ENCODE data around the gene OPN5.

The OPN5 gene

DNA sequence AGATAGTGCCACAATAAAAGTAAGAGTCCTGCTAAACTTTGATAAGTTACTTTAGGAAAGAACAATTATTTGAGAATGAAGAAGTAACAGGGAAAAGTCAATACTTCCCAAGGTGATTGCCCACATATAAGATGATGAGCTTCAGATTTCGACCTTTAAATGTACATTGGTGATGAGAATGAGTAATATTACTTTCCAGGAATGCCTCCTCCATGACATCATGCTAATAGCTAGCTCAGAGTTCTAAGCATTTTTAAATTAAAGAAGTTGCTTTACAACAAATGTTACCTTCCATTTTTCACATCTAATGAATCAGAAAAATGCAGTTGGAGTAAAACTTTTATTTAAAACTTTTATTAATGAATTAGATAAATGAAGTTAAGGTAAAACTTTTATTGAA, 22.5 kb upstream of the OPN5 start:
- H3K9me3 ChIP-seq, result no peaks in the 10 kb centered on the region
- TF ChIP-seq, protein P1, sequence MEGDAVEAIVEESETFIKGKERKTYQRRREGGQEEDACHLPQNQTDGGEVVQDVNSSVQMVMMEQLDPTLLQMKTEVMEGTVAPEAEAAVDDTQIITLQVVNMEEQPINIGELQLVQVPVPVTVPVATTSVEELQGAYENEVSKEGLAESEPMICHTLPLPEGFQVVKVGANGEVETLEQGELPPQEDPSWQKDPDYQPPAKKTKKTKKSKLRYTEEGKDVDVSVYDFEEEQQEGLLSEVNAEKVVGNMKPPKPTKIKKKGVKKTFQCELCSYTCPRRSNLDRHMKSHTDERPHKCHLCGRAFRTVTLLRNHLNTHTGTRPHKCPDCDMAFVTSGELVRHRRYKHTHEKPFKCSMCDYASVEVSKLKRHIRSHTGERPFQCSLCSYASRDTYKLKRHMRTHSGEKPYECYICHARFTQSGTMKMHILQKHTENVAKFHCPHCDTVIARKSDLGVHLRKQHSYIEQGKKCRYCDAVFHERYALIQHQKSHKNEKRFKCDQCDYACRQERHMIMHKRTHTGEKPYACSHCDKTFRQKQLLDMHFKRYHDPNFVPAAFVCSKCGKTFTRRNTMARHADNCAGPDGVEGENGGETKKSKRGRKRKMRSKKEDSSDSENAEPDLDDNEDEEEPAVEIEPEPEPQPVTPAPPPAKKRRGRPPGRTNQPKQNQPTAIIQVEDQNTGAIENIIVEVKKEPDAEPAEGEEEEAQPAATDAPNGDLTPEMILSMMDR (IDR thresholded peaks at IDR 0.05), result no peak

DNA sequence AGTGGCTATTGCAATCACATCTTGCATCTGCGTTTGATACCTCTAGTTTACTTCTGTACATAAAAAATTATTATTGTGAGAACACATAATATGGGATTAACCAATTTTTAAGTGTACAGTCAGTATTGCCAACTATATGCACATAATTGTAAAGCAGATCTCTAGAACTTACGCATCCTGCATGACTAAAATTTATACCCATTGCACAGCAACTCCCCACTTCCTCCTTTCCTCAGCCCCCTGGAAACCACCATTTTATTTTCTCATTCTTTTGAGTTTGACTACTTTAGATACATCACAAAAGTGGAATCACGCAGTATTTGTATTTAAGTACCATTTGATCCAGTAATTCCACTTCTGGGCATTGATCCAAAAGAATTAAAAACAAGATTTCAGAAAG, 19.3 kb upstream of the OPN5 start:
- no peak overlapping the region for H3K27ac ChIP-seq

More for the DNA sequence above, 22.5 kb upstream of the OPN5 start:
- Histone ChIP-seq H3K4me3 (ENCODE audit: low read depth in 1 of 2, low read length in 1 of 2) (no peak overlapping the region), H3K27me3 (no peaks in the 10 kb centered on the region), H3K36me3 (no peaks in the 10 kb centered on the region), H3K4me1 (ENCODE audit: control insufficient read depth in 1 of 2, insufficient read depth in 1 of 2, low read depth in 1 of 2, low read length in 1 of 2) (no peaks in the 10 kb centered on the region), H3K27ac (no peak overlapping the region)

DNA sequence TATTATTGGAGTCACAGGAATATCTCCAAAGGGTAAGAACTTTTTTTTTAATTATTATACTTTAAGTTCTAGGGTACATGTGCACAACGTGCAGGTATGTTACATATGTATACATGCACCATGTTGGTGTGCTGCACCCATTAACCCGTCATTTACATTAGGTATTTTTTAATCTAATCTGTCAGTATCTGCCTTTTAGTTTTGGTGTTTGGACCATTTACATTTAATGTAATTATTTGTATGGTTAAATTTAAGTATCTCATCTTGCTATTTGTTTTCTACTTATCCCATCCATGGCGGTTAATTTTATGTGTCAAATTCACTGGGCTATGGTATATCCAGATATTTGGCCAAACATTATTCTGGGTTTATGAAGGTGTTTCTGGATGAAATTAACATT, 15.4 kb upstream of the OPN5 start:
- H3K27ac ChIP-seq, result no peak overlapping the region
- no peaks in the 10 kb centered on the region for H3K27me3 ChIP-seq
- no peak overlapping the region for H3K4me3 ChIP-seq (ENCODE audit: low read depth in 1 of 2, low read length in 1 of 2)
- H3K36me3 ChIP-seq, result no peaks in the 10 kb centered on the region
- TF ChIP-seq, protein P1 (IDR thresholded peaks at IDR 0.05), result no peak
- no peaks in the 10 kb centered on the region for H3K4me1 ChIP-seq (ENCODE audit: control insufficient read depth in 1 of 2, insufficient read depth in 1 of 2, low read depth in 1 of 2, low read length in 1 of 2)
- H3K9me3 ChIP-seq, result no peaks in the 10 kb centered on the region

More for the DNA sequence above, 19.3 kb upstream of the OPN5 start:
- no peaks in the 10 kb centered on the region for H3K4me1 ChIP-seq (ENCODE audit: control insufficient read depth in 1 of 2, insufficient read depth in 1 of 2, low read depth in 1 of 2, low read length in 1 of 2)
- no peaks in the 10 kb centered on the region for H3K27me3 ChIP-seq
- TF ChIP-seq, protein P1 (IDR thresholded peaks at IDR 0.05), result no peak
- H3K4me3 ChIP-seq (ENCODE audit: low read depth in 1 of 2, low read length in 1 of 2), result no peak overlapping the region
- no peaks in the 10 kb centered on the region for H3K9me3 ChIP-seq
- no peaks in the 10 kb centered on the region for H3K36me3 ChIP-seq

DNA sequence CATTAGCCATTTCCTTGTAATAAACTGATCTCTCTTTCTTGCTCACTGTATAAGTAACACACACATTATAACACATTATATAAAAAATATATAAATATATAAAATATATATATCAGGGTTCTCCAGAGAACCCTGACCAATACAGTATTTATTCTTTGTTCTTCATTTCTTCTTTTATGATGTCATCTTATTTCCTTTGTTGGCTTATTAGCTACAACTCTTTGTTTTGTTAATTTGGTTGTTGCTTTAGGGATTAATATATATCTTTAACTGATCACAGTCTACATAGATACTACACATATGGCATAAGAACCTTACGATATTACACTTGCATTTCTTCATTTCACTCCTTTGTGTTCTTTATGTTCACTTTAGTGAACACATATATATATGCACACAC, 14.7 kb upstream of the OPN5 start:
- H3K4me3 ChIP-seq (ENCODE audit: low read depth in 1 of 2, low read length in 1 of 2), result no peak overlapping the region
- H3K36me3 ChIP-seq, result no peaks in the 10 kb centered on the region
- H3K9me3 ChIP-seq, result no peaks in the 10 kb centered on the region
- H3K27ac ChIP-seq, result no peak overlapping the region
- H3K27me3 ChIP-seq, result no peaks in the 10 kb centered on the region
- TF ChIP-seq, protein P1 (IDR thresholded peaks at IDR 0.05), result no peak
- H3K4me1 ChIP-seq (ENCODE audit: control insufficient read depth in 1 of 2, insufficient read depth in 1 of 2, low read depth in 1 of 2, low read length in 1 of 2), result no peaks in the 10 kb centered on the region

DNA sequence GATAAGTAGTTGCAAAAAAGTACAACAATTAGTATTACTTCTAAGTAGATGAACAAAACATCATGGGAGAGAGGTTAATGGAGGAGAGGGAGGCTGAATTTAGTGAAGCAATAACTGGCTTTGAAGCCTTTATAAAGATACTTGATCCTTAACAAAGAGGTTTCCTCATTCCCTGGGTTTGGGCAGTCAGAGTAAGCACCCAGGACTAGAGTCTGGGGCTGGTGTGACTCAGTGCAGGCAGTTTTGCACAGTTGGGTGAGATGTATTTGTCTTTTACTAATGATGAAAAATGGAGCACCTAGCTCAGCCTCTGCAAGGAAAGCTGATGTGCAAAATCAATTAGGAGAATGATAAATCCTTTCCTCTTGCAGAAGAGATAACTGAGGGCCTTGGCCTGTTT, 11.8 kb upstream of the OPN5 start:
- TF ChIP-seq, protein P1 (IDR thresholded peaks at IDR 0.05), result no peak
- Histone ChIP-seq H3K27ac (no peak overlapping the region), H3K36me3 (no peaks in the 10 kb centered on the region), H3K4me3 (ENCODE audit: low read depth in 1 of 2, low read length in 1 of 2) (no peak overlapping the region), H3K27me3 (no peaks in the 10 kb centered on the region), H3K4me1 (ENCODE audit: control insufficient read depth in 1 of 2, insufficient read depth in 1 of 2, low read depth in 1 of 2, low read length in 1 of 2) (no peaks in the 10 kb centered on the region), H3K9me3 (no peaks in the 10 kb centered on the region)

DNA sequence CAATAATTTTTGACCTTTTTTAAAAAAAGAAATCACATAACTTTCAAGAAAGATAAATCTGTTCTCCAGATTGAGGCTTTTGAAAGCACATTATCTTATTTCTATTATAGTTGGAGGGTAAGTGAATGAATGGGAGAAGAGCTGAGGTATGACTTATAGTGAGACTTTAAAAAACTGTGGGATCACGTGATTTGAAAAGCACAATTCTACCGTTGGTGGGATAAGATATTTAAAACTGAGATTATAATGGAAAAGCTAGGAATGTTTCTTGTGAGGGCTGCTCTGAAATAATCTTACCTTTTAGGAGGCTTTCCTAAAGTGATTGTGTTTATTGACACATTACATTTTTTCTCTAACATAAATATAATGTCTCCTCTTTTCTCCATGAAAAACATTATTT, 9.5 kb upstream of the OPN5 start:
- Histone ChIP-seq H3K4me1 (ENCODE audit: control insufficient read depth in 1 of 2, insufficient read depth in 1 of 2, low read depth in 1 of 2, low read length in 1 of 2) (no peaks in the 10 kb centered on the region), H3K4me3 (ENCODE audit: low read depth in 1 of 2, low read length in 1 of 2) (no peak overlapping the region), H3K27me3 (no peaks in the 10 kb centered on the region), H3K36me3 (no peaks in the 10 kb centered on the region), H3K27ac (no peak overlapping the region), H3K9me3 (no peaks in the 10 kb centered on the region)
- TF ChIP-seq, protein P1 (IDR thresholded peaks at IDR 0.05), result no peak

All from neutrophil (primary cell).